Erythroblast (primary cell): ENCODE results near the gene OPHN1.

Experiments
- GATA1 ChIP-seq: IDR thresholded peaks from 2 replicates; pipeline ENCODE4 v1.6.1; 2011; ENCODE audit warnings: low read depth, mild to moderate bottlenecking, control low read depth, low read length, moderate library complexity
- POLR2A ChIP-seq: IDR thresholded peaks from 2 replicates; pipeline ENCODE4 v1.6.1; 2011; ENCODE audit warnings: mild to moderate bottlenecking, low read length

- TF ChIP-seq POLR2A = no peak
- no peak for TF ChIP-seq GATA1
Measured at GRCh38 chrX:68440940-68441339, 7.6 kb upstream of the OPHN1 start.
